Adrenal gland (tissue), 12 donors: Measurements from ENCODE around the gene UBASH3B. TPM values are rescaled to one million over a fixed set of nuclear protein-coding genes. Genes with fewer than 3 reads are reported as not detected.
"Not testable (repeated sequence)": the region's sequence is repeated elsewhere in the genome, so short reads cannot be mapped to it uniquely, and the experiment has no call there.

Experiments
- DNase-seq, 7 donors: peaks; one replicate each; pipeline ENCODE4 v3.0.0-alpha.2; 2019 to 2020
- H3K27ac ChIP-seq, 5 donors: fragments of 200-600 bp; sonication (generic) in 4 of 5; 1 replicate in 3 of 5; 2 replicates in 2 of 5; pipeline versions ENCODE4 v1.5.1 to v1.8.0; 2016 to 2020; ENCODE audit warnings: mild to moderate bottlenecking in 1 of 5
- H3K27me3 ChIP-seq: fragments of 200-600 bp; 2 replicates; pipeline ENCODE4 v1.8.0; 2021
- H3K36me3 ChIP-seq, 2 donors: fragments of 200-600 bp; replicated peaks in 1 of 2; 1 replicate in 1 of 2; 2 replicates in 1 of 2; pipeline versions ENCODE4 v1.5.1 to v1.8.0; 2018 to 2022
- H3K4me1 ChIP-seq, 2 donors: fragments of 200-600 bp; replicated peaks in 1 of 2; 1 replicate in 1 of 2; 2 replicates in 1 of 2; pipeline versions ENCODE4 v1.5.1 to v1.8.0; 2018 to 2021
- H3K4me3 ChIP-seq, 4 donors: fragments of 200-600 bp; sonication (generic) in 3 of 4; one replicate each; pipeline ENCODE4 v1.5.1; 2016 to 2018
- H3K9me3 ChIP-seq, 3 donors: fragments of 200-600 bp; sonication (generic) in 1 of 3; replicated peaks in 1 of 3; 1 replicate in 2 of 3; 2 replicates in 1 of 3; pipeline versions ENCODE4 v1.5.1 to v1.8.0; 2016 to 2021
- POLR2A ChIP-seq, 2 donors: fragments of 450-650 bp; IDR thresholded peaks; one replicate each; pipeline ENCODE4 v1.6.1; 2017; ENCODE audit warnings: antibody characterized with exemption in 2 of 2, mild to moderate bottlenecking in 2 of 2, moderate library complexity in 1 of 2
- WGBS, 4 donors: extraction: QIAGEN DNeasy Blood & Tissue Kit in 2 of 4; methylation state at CpG; one replicate each; pipeline versions ENCODE4 v1.1.5 to v1.1.7; 2013 to 2017; 5-methylcytosine and 5-hydroxymethylcytosine counted together
- intact Hi-C, 2 donors: fragments of 100-400 bp; cut with DNase I; formaldehyde crosslinking; loops; one replicate each; pipeline versions ENCODE4 v1.14.1 to v1.15.0; 2022 to 2023
- polyA plus RNA-seq, 3 donors: library from polyadenylated mRNA; stranded (reverse); fragments of 200-250 nt in 2 of 3; fragments of 350-450 nt in 1 of 3; fragmentation: Illumina TruSeq in 1 of 3; extraction: RNeasy Lipid Tissue Mini Kit (QIAGEN cat#74804) in 1 of 3; gene quantifications; one replicate each; pipeline ENCODE4 v1.2.3, GENCODE V29; 2013 to 2014
- total RNA-seq, 9 donors: library from RNA; depleted of rRNA in 4 of 9; stranded (reverse); fragments of >200 nt in 4 of 9; fragments of 120-200 nt in 1 of 9; fragmentation: NEBNext Ultra II Directional in 1 of 9; extraction: Animal tissue kit (Norgen Biotek cat#: 25700) in 1 of 9; gene quantifications; one replicate each; pipeline versions ENCODE4 v1.1.0 to v1.2.4, GENCODE V29; 2013 to 2023
- TF ChIP-seq, protein P1 (sequence below), 6 experiments: fragments of 450-650 bp in 4 of 6; fragments of 200-600 bp in 2 of 6; sonication (generic) in 1 of 6; IDR thresholded peaks; 1 replicate in 5 of 6; 2 replicates in 1 of 6; pipeline versions ENCODE4 v1.5.1 to v1.8.0; 2016 to 2021; ENCODE audit warnings: antibody characterized with exemption in 6 of 6, mild to moderate bottlenecking in 2 of 6, moderate library complexity in 1 of 6
- donor health status: healthy with polysubstance abuse.
- donor health status: Bipolar disorder and iron deficiency.
- donor health status: DM: yes; HTN: yes; CAD: no.
- donor health status: DM: no; HTN: no; CAD: no.
- donor health status: DM: no; HTN: no; CAD: no.
- donor health status: DM: yes; HTN: yes; CAD: no.

UBASH3B gene
- total and polyA plus RNA-seq, 12 donors: 0.57 to 21.5 (median 5.6) TPM

- Histone ChIP-seq H3K27ac (no peak overlapping the region), H3K4me3 (no peak overlapping the region), H3K9me3 (no peaks in the 10 kb centered on the region), H3K4me1 (no peaks in the 10 kb centered on the region), H3K36me3 (no peaks in the 10 kb centered on the region), H3K27me3 (no peaks in the 10 kb centered on the region)
- intact Hi-C loops: no loop called here
- DNase-seq: no peak
- WGBS, 4 donors: 91 to 94% (median 93%) methylated on average over 5 of the region's 5 CpGs
- TF ChIP-seq, protein P1, sequence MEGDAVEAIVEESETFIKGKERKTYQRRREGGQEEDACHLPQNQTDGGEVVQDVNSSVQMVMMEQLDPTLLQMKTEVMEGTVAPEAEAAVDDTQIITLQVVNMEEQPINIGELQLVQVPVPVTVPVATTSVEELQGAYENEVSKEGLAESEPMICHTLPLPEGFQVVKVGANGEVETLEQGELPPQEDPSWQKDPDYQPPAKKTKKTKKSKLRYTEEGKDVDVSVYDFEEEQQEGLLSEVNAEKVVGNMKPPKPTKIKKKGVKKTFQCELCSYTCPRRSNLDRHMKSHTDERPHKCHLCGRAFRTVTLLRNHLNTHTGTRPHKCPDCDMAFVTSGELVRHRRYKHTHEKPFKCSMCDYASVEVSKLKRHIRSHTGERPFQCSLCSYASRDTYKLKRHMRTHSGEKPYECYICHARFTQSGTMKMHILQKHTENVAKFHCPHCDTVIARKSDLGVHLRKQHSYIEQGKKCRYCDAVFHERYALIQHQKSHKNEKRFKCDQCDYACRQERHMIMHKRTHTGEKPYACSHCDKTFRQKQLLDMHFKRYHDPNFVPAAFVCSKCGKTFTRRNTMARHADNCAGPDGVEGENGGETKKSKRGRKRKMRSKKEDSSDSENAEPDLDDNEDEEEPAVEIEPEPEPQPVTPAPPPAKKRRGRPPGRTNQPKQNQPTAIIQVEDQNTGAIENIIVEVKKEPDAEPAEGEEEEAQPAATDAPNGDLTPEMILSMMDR (IDR thresholded peaks at IDR 0.05): no peak
- TF ChIP-seq POLR2A (IDR thresholded peaks at IDR 0.05): no peak
Measured at GRCh38 chr11:122617297-122617696, 38.2 kb upstream of the UBASH3B start.

GRCh38 chr11:122617926-122618325 lies 37.6 kb upstream of the UBASH3B start:
- H3K27ac ChIP-seq: no peak overlapping the region
- WGBS, 4 donors: 76 to 89% (median 86%) methylated on average over 6 of the region's 6 CpGs
- no peaks in the 10 kb centered on the region for H3K4me1 ChIP-seq
- H3K27me3 ChIP-seq: no peaks in the 10 kb centered on the region
- H3K4me3 ChIP-seq: no peak overlapping the region
- no peak for DNase-seq
- intact Hi-C loops: no loop called here
- H3K36me3 ChIP-seq: no peaks in the 10 kb centered on the region
- H3K9me3 ChIP-seq: no peaks in the 10 kb centered on the region
- TF ChIP-seq, protein P1 (IDR thresholded peaks at IDR 0.05): no peak
- TF ChIP-seq POLR2A (IDR thresholded peaks at IDR 0.05): no peak

GRCh38 chr11:122618927-122619326 lies 36.6 kb upstream of the UBASH3B start:
- no peaks in the 10 kb centered on the region for H3K4me1 ChIP-seq
- H3K36me3 ChIP-seq: no peaks in the 10 kb centered on the region
- H3K27me3 ChIP-seq: no peaks in the 10 kb centered on the region
- 89 to 98% (median 95%) methylated on average over 13 to 19 of the region's 19 CpGs for WGBS, 4 donors
- no peak overlapping the region for H3K4me3 ChIP-seq
- no peaks in the 10 kb centered on the region for H3K9me3 ChIP-seq
- no peak for TF ChIP-seq POLR2A (IDR thresholded peaks at IDR 0.05)
- TF ChIP-seq, protein P1 (IDR thresholded peaks at IDR 0.05): no peak
- H3K27ac ChIP-seq: no peak overlapping the region
- DNase-seq: no peak
- intact Hi-C loops: no loop called here

DNA sequence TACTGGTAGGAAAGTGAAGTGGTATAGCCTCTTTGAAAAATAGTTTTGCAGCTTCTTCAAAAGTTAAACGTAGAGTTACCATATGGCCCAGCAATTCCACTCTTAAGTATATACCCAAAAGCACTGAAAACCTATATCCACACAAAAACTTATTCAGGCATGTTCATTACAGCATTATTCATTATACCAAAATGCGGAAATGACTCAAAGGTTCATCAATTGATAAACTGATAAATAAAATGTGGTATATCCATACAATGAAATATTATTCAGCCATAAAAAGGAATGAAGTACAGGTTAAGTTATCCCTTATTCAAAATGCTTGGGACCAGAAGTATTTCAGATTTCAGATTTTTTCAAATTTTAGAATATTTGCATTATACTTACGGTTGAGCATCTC lies 35.8 kb upstream of the UBASH3B start:
- Histone ChIP-seq H3K4me3 (no peak overlapping the region), H3K27ac (no peak overlapping the region), H3K9me3 (no peaks in the 10 kb centered on the region), H3K36me3 (no peaks in the 10 kb centered on the region), H3K27me3 (no peaks in the 10 kb centered on the region), H3K4me1 (no peaks in the 10 kb centered on the region)
- WGBS, 4 donors: 90 to 96% (median 94%) methylated on average over 3 of the region's 3 CpGs
- TF ChIP-seq, protein P1 (IDR thresholded peaks at IDR 0.05): no peak
- intact Hi-C loops: loop anchor here in 1 of 2 donors (10.0 kb wide), 1 partner anchor 235 kb away; no protein-coding TSS in a partner anchor
- no peak for DNase-seq

DNA sequence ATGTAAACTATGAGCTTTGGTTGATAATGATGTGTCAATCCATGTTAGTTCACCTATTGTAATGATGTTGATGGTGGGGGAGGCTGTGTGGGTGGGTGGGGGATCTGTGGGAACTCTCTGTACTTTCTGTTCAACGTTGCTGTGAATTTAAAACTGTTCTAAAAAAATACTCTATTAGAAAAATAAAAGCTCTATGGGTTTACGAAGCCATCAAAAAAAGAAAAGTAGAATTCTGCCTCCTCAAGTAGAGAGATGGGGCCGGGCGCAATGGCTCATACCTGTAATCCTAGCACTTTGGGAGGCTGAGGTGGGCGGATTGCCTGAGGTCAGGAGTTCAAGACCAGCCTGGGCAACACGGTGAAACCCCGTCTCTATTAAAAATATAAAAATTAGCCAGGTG lies 30.0 kb upstream of the UBASH3B start:
- H3K9me3 ChIP-seq, H3K27ac ChIP-seq, H3K36me3 ChIP-seq, H3K4me1 ChIP-seq, H3K27me3 ChIP-seq, H3K4me3 ChIP-seq: not testable (repeated sequence)
- peak in 1 of 7 donors; percentile 1 for DNase-seq
- 68 to 88% (median 73%) methylated on average over 7 of the region's 7 CpGs for WGBS, 4 donors
- intact Hi-C loops: loop anchor here (5.0 to 10.0 kb wide), 2 partner anchors 43 to 229 kb away; no protein-coding TSS in a partner anchor
